ENCODE results near the gene IFT81. TPM values are rescaled to one million over a fixed set of nuclear protein-coding genes. Genes with fewer than 3 reads are reported as not detected.

IFT81 gene
- polyA plus RNA-seq, 2 of the 4 experiments (the other 2 are of a cell fraction): 40.7 to 73.4 TPM

- no peak for TF ChIP-seq CTCF (IDR thresholded peaks at IDR 0.05)
These were observed 263 bp upstream of the IFT81 start (continued) for GRCh38 chr12:110123919-110124268.

GRCh38 chr12:110126557-110126956, 2.4 kb downstream of the IFT81 start:
- no peak for FAIRE-seq
- H3K4me2 ChIP-seq: peak overlapping the region; percentile 87
- peaks cover 38% of the 10 kb centered on the region for H3K4me1 ChIP-seq
- no peak for ATAC-seq
- no peak overlapping the region for H3K4me3 ChIP-seq
- no peak for DNase-seq (ENCODE audit: low read depth in 1 of 2, low spot score in 1 of 2)
- WGBS (ENCODE audit: missing lambda C conversion rate): 89% methylated on average over 3 of the region's 3 CpGs
- H3K27ac ChIP-seq: peak overlapping the region; percentile 19 to 94; a peak in 5 of 6 replicates
- TF ChIP-seq HOXA7 (CRISPR knock-in tag; IDR thresholded peaks at IDR 0.05): 0 out of 2 replicates have a peak, but pooled peaks have one; percentile 41
- TF ChIP-seq FOXS1 (CRISPR knock-in tag; IDR thresholded peaks at IDR 0.05): no peak
- ChIA-PET POLR2A (no interaction called here), CTCF (interaction anchor here (0.7 kb wide), 1 partner anchor 27 kb away, joined by 4 read pairs; no protein-coding TSS in a partner anchor)
- no peaks in the 10 kb centered on the region for H3K9me3 ChIP-seq

GRCh38 chr12:110134691-110135411, 10.7 kb downstream of the IFT81 start:
- peak in 1 of 2 experiments; percentile 87; a peak in 3 of 6 replicates for ATAC-seq

GRCh38 chr12:110135806-110136205, 11.6 kb downstream of the IFT81 start:
- peak overlapping the region in 1 of 2 experiments; percentile 55; a peak in 3 of 6 replicates for H3K27ac ChIP-seq
- ATAC-seq: no peak
- no peak overlapping the region for H3K4me3 ChIP-seq
- TF ChIP-seq SMC3 (IDR thresholded peaks at IDR 0.05) (no peak), FOXS1 (CRISPR knock-in tag; IDR thresholded peaks at IDR 0.05) (no peak), PHF8 (IDR thresholded peaks at IDR 0.05; ENCODE audit: borderline replicate concordance, low read depth) (no peak), HOXB5 (CRISPR knock-in tag; IDR thresholded peaks at IDR 0.05) (no peak), JUNB (IDR thresholded peaks at IDR 0.05) (no peak), HEYL (CRISPR knock-in tag; IDR thresholded peaks at IDR 0.05) (no peak), FOSL2 (IDR thresholded peaks at IDR 0.05) (no peak), FOSL2 (CRISPR knock-in tag; IDR thresholded peaks at IDR 0.05) (no peak), FOSB (CRISPR knock-in tag; IDR thresholded peaks at IDR 0.05) (no peak), ELK1 (IDR thresholded peaks at IDR 0.05; ENCODE audit: low read depth, low read length) (no peak), RARB (CRISPR knock-in tag; IDR thresholded peaks at IDR 0.05) (no peak), HMGXB4 (CRISPR knock-in tag; IDR thresholded peaks at IDR 0.05; ENCODE audit: borderline replicate concordance) (no peak), E2F6 (IDR thresholded peaks at IDR 0.05; ENCODE audit: borderline replicate concordance, low read depth) (no peak)
- no peak for DNase-seq (ENCODE audit: low read depth in 1 of 2, low spot score in 1 of 2)
- 78% methylated on average over 2 of the region's 2 CpGs for WGBS (ENCODE audit: missing lambda C conversion rate)
- ChIA-PET POLR2A (interaction anchor here (1.0 to 1.8 kb wide), 2 partner anchors 12 to 27 kb away, joined by 3 to 8 read pairs; partner anchors contain the start of gene IFT81), CTCF (interaction anchor here (1.0 to 1.3 kb wide), 2 partner anchors 89 to 295 kb away, joined by 3 to 4 read pairs; no protein-coding TSS in a partner anchor)
- no peaks in the 10 kb centered on the region for H3K9me3 ChIP-seq
- no peak overlapping the region for H3K4me2 ChIP-seq
- FAIRE-seq: no peak
- H3K4me1 ChIP-seq: peaks cover 24% of the 10 kb centered on the region

More at GRCh38 chr12:110134691-110135411, 10.7 kb downstream of the IFT81 start:
- peak overlapping the region; percentile 13; the same call in 2 of the 3 replicates for H3K4me2 ChIP-seq
- ChIA-PET CTCF (interaction anchor here (0.8 to 1.4 kb wide), 7 partner anchors 10 to 296 kb away, joined by 3 to 5 read pairs (median 4); partner anchors contain the start of gene IFT81), POLR2A (interaction anchor here (0.5 to 1.8 kb wide), 4 partner anchors 9 to 73 kb away, joined by 3 to 8 read pairs (median 4); partner anchors contain the start of gene IFT81)
- H3K4me3 ChIP-seq: no peak overlapping the region
- 28% methylated on average over 2 of the region's 2 CpGs for WGBS (ENCODE audit: missing lambda C conversion rate)
- DNase-seq (ENCODE audit: low read depth in 1 of 2, low spot score in 1 of 2): peak in 1 of 2 experiments; percentile 73
- no peaks in the 10 kb centered on the region for H3K9me3 ChIP-seq
- FAIRE-seq: peak; percentile 98
- H3K27ac ChIP-seq: peak overlapping the region; percentile 8 to 55; a peak in 2 of 6 replicates
- TF ChIP-seq CHD4 (IDR thresholded peaks at IDR 0.05; ENCODE audit: borderline replicate concordance): no peak
- TF ChIP-seq USF2 (IDR thresholded peaks at IDR 0.05): peak; percentile 55
- TF ChIP-seq FOSL2 (IDR thresholded peaks at IDR 0.05): no peak
- peak; percentile 43 for TF ChIP-seq FOSL2 (CRISPR knock-in tag; IDR thresholded peaks at IDR 0.05)
- H3K4me1 ChIP-seq: peaks cover 24% of the 10 kb centered on the region
